ENCODE measurements around the gene SIM2.

Gene SIM2

GRCh38 chr21:36694593-36695282, 4.2 kb upstream of the SIM2 start:
- ATAC-seq: no peak
- peaks cover 66% of the 10 kb centered on the region for H3K4me1 Mint-ChIP-seq
- DNase-seq: peak in 1 of 2 donors; percentile 1
- H3K27ac Mint-ChIP-seq: no peak overlapping the region
- peaks cover 94% of the 10 kb centered on the region for H3K27me3 Mint-ChIP-seq
- no peak overlapping the region for H3K4me3 Mint-ChIP-seq
- H3K9me3 Mint-ChIP-seq: no peaks in the 10 kb centered on the region

GRCh38 chr21:36695283-36695634, 3.7 kb upstream of the SIM2 start:
- ATAC-seq (no peak), DNase-seq (no peak)
- no peak overlapping the region for H3K27ac Mint-ChIP-seq
- no peak overlapping the region for H3K4me3 Mint-ChIP-seq
- H3K27me3 Mint-ChIP-seq: peaks cover 94% of the 10 kb centered on the region
- H3K4me1 Mint-ChIP-seq: peaks cover 71% of the 10 kb centered on the region
- H3K9me3 Mint-ChIP-seq: no peaks in the 10 kb centered on the region

- no peak overlapping the region for H3K4me3 Mint-ChIP-seq
- no peak overlapping the region for H3K27ac Mint-ChIP-seq
- peaks cover 77% of the 10 kb centered on the region for H3K4me1 Mint-ChIP-seq
- DNase-seq (no peak), ATAC-seq (no peak)
- peaks cover 94% of the 10 kb centered on the region for H3K27me3 Mint-ChIP-seq
- H3K9me3 Mint-ChIP-seq: no peaks in the 10 kb centered on the region
Observed at GRCh38 chr21:36695671-36696389, 3.1 kb upstream of the SIM2 start.

GRCh38 chr21:36696390-36697059, 2.4 kb upstream of the SIM2 start:
- Mint-ChIP-seq H3K27me3 (peaks cover 94% of the 10 kb centered on the region), H3K4me3 (no peak overlapping the region), H3K27ac (no peak overlapping the region), H3K9me3 (no peaks in the 10 kb centered on the region), H3K4me1 (peaks cover 83% of the 10 kb centered on the region)
- peak in 1 of 2 donors; percentile 15 for DNase-seq
- no peak for ATAC-seq

GRCh38 chr21:36697060-36697850, 1.7 kb upstream of the SIM2 start:
- Mint-ChIP-seq H3K27ac (no peak overlapping the region), H3K9me3 (no peaks in the 10 kb centered on the region), H3K27me3 (peaks cover 94% of the 10 kb centered on the region), H3K4me1 (peaks cover 84% of the 10 kb centered on the region), H3K4me3 (peak overlapping the region in 1 of 2 donors; percentile 45)
- ATAC-seq: no peak
- DNase-seq: peak in 1 of 2 donors; percentile 11

GRCh38 chr21:36697851-36698384, 997 bp upstream of the SIM2 start:
- peak in 1 of 2 donors; percentile 1 for DNase-seq
- Mint-ChIP-seq H3K27me3 (peaks cover 94% of the 10 kb centered on the region), H3K4me3 (peak overlapping the region in 1 of 2 donors; percentile 56), H3K4me1 (peaks cover 81% of the 10 kb centered on the region), H3K9me3 (no peaks in the 10 kb centered on the region), H3K27ac (no peak overlapping the region)
- ATAC-seq: no peak

GRCh38 chr21:36698385-36698980, 432 bp upstream of the SIM2 start:
- DNase-seq (peak in 1 of 2 donors; percentile 27), ATAC-seq (no peak)
- H3K4me1 Mint-ChIP-seq: peaks cover 79% of the 10 kb centered on the region
- no peak overlapping the region for H3K27ac Mint-ChIP-seq
- no peaks in the 10 kb centered on the region for H3K9me3 Mint-ChIP-seq
- H3K4me3 Mint-ChIP-seq: peak overlapping the region; percentile 29 to 56
- peaks cover 94% of the 10 kb centered on the region for H3K27me3 Mint-ChIP-seq

- Mint-ChIP-seq H3K4me1 (peaks cover 79% of the 10 kb centered on the region), H3K9me3 (no peaks in the 10 kb centered on the region), H3K4me3 (peak overlapping the region; percentile 84), H3K27me3 (peaks cover 94% of the 10 kb centered on the region), H3K27ac (no peak overlapping the region)
- ATAC-seq (no peak), DNase-seq (no peak)
Observed at GRCh38 chr21:36699546-36700294, 805 bp downstream of the SIM2 start.

- Mint-ChIP-seq H3K4me1 (peaks cover 82% of the 10 kb centered on the region), H3K4me3 (peak overlapping the region; percentile 84), H3K27me3 (peaks cover 94% of the 10 kb centered on the region), H3K27ac (no peak overlapping the region), H3K9me3 (no peaks in the 10 kb centered on the region)
- DNase-seq: peak in 1 of 2 donors; percentile 4
- ATAC-seq: no peak
Observed at GRCh38 chr21:36700295-36700970, 1.5 kb downstream of the SIM2 start.

- Mint-ChIP-seq H3K9me3 (no peaks in the 10 kb centered on the region), H3K4me3 (peak overlapping the region; percentile 84), H3K4me1 (peaks cover 84% of the 10 kb centered on the region), H3K27ac (peak overlapping the region in 1 of 2 donors; percentile 12), H3K27me3 (peaks cover 94% of the 10 kb centered on the region)
- ATAC-seq (peak; percentile 29), DNase-seq (peak in 1 of 2 donors; percentile 23)
Observed at GRCh38 chr21:36700971-36701755, 2.2 kb downstream of the SIM2 start.

- peak in 1 of 2 donors; percentile 4 for DNase-seq
- peaks cover 84% of the 10 kb centered on the region for H3K4me1 Mint-ChIP-seq
- H3K9me3 Mint-ChIP-seq: no peaks in the 10 kb centered on the region
Observed at GRCh38 chr21:36701756-36702621, 3.1 kb downstream of the SIM2 start.

GRCh38 chr21:36702622-36702968, 3.7 kb downstream of the SIM2 start:
- ATAC-seq: no peak
- Mint-ChIP-seq H3K27ac (no peak overlapping the region), H3K4me3 (no peak overlapping the region), H3K27me3 (peaks cover 94% of the 10 kb centered on the region), H3K4me1 (peaks cover 83% of the 10 kb centered on the region), H3K9me3 (no peaks in the 10 kb centered on the region)
- no peak for DNase-seq

More at GRCh38 chr21:36701756-36702621, 3.1 kb downstream of the SIM2 start:
- Mint-ChIP-seq H3K27ac (no peak overlapping the region), H3K27me3 (peaks cover 94% of the 10 kb centered on the region), H3K4me3 (peak overlapping the region; percentile 66 to 78)
- ATAC-seq: no peak
